LNCAP (cell line): ENCODE measurements around the gene CYB5R4.

ENCODE experiments used
- CTCF ChIP-seq: fragments of 450-650 bp; IDR thresholded peaks from 2 replicates; pipeline ENCODE4 v1.5.1; 2017; ENCODE audit warnings: mild to moderate bottlenecking

Gene CYB5R4

GRCh38 chr6:83838727-83839126 is 20.8 kb upstream of the CYB5R4 start:
- no peak for TF ChIP-seq CTCF

GRCh38 chr6:83844170-83844569 is 15.3 kb upstream of the CYB5R4 start:
- TF ChIP-seq CTCF, result no peak

GRCh38 chr6:83846291-83846690 is 13.2 kb upstream of the CYB5R4 start:
- no peak for TF ChIP-seq CTCF

- no peak for TF ChIP-seq CTCF
Observed at GRCh38 chr6:83847179-83847578, 12.3 kb upstream of the CYB5R4 start.

- no peak for TF ChIP-seq CTCF
Observed at GRCh38 chr6:83849127-83849526, 10.4 kb upstream of the CYB5R4 start.

- no peak for TF ChIP-seq CTCF
Observed at GRCh38 chr6:83849610-83850009, 9.9 kb upstream of the CYB5R4 start.

GRCh38 chr6:83852528-83853177 is 6.8 kb upstream of the CYB5R4 start:
- no peak for TF ChIP-seq CTCF
